WERI-Rb-1 (cell line): ENCODE results near the gene ITPA.

Experiments used
- DNase-seq: peaks from one replicate; pipeline ENCODE4 v3.0.0-alpha.2; 2020
- H3K27ac ChIP-seq: fragments of 250-450 bp; sonication (Bioruptor Pico); 2 replicates; pipeline ENCODE4 v1.5.1; 2020; ENCODE audit warnings: mild to moderate bottlenecking, moderate library complexity
- H3K27me3 ChIP-seq: fragments of 250-450 bp; sonication (Bioruptor Pico); 2 replicates; pipeline ENCODE4 v1.5.1; 2021; ENCODE audit warnings: mild to moderate bottlenecking, low read depth, moderate library complexity; ENCODE audit not compliant: insufficient read depth, severe bottlenecking
- H3K36me3 ChIP-seq: fragments of 250-450 bp; sonication (Bioruptor Pico); 2 replicates; pipeline ENCODE4 v1.5.1; 2020; ENCODE audit warnings: mild to moderate bottlenecking, moderate library complexity
- H3K4me3 ChIP-seq: 2 replicates; pipeline ENCODE4 v1.5.1; 2011; ENCODE audit warnings: low read depth, mild to moderate bottlenecking, control low read depth, low read length
- H3K9me3 ChIP-seq: fragments of 250-450 bp; sonication (Bioruptor Pico); 2 replicates; pipeline ENCODE4 v1.5.1; 2021; ENCODE audit warnings: mild to moderate bottlenecking, moderate library complexity; ENCODE audit not compliant: severe bottlenecking
- TF ChIP-seq, protein P1 (sequence below): IDR thresholded peaks from 2 replicates; pipeline ENCODE4 v1.5.1; 2011; ENCODE audit warnings: low read depth, mild to moderate bottlenecking, control low read depth, inconsistent platforms, low read length

The ITPA gene

GRCh38 chr20:3227506-3227905 is 18.2 kb downstream of the ITPA start:
- DNase-seq = no peak
- H3K4me3 ChIP-seq = no peak overlapping the region
- H3K27ac ChIP-seq = no peak overlapping the region
- no peaks in the 10 kb centered on the region for H3K9me3 ChIP-seq
- no peaks in the 10 kb centered on the region; the same call in 1 of the 2 replicates for H3K36me3 ChIP-seq
- no peaks in the 10 kb centered on the region for H3K27me3 ChIP-seq
- TF ChIP-seq, protein P1, sequence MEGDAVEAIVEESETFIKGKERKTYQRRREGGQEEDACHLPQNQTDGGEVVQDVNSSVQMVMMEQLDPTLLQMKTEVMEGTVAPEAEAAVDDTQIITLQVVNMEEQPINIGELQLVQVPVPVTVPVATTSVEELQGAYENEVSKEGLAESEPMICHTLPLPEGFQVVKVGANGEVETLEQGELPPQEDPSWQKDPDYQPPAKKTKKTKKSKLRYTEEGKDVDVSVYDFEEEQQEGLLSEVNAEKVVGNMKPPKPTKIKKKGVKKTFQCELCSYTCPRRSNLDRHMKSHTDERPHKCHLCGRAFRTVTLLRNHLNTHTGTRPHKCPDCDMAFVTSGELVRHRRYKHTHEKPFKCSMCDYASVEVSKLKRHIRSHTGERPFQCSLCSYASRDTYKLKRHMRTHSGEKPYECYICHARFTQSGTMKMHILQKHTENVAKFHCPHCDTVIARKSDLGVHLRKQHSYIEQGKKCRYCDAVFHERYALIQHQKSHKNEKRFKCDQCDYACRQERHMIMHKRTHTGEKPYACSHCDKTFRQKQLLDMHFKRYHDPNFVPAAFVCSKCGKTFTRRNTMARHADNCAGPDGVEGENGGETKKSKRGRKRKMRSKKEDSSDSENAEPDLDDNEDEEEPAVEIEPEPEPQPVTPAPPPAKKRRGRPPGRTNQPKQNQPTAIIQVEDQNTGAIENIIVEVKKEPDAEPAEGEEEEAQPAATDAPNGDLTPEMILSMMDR = no peak

GRCh38 chr20:3227936-3228749 is 18.8 kb downstream of the ITPA start:
- TF ChIP-seq, protein P1 = no peak
- DNase-seq = no peak
- no peak overlapping the region for H3K27ac ChIP-seq

DNA sequence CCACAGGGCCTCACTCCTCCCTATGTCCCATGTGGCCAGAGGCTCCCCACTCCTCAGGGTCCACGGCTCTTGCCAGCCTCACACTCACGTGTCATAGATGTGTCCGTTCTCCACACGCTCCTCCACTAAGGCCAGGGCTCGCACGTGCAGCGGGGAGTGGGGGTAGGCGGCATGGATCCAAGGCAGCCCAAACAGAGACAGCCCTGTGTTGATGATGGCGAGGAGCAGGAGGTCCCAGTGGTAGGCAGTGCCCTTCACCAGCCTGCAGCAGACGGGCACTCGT is 19.4 kb downstream of the ITPA start:
- TF ChIP-seq, protein P1 = no peak
- H3K4me3 ChIP-seq = no peak overlapping the region
- no peaks in the 10 kb centered on the region for H3K9me3 ChIP-seq
- H3K36me3 ChIP-seq = no peaks in the 10 kb centered on the region; the same call in 1 of the 2 replicates
- DNase-seq = no peak
- no peaks in the 10 kb centered on the region for H3K27me3 ChIP-seq
- no peak overlapping the region for H3K27ac ChIP-seq

More at GRCh38 chr20:3227936-3228749, 18.8 kb downstream of the ITPA start:
- Histone ChIP-seq H3K9me3 (no peaks in the 10 kb centered on the region), H3K36me3 (no peaks in the 10 kb centered on the region; the same call in 1 of the 2 replicates), H3K27me3 (no peaks in the 10 kb centered on the region), H3K4me3 (no peak overlapping the region)

DNA sequence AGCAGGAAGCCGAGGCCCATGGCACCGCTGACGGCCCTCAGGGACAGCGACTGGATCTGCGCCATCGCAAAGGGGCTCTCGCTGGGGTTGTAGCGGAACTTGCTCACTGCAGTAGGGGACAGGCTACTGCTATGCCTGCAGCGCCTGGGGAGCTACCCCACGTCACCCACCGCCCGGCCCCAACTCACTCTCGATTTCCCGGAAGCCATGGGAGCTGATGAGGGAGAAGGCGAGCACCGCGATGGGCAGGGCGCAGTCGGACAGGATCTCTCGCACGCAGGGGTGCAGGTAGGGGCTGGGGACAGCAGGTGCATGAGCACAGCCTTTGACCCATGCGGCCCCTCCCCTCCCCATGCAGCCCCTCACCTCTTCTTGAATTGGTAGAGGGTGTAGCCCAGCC is 19.9 kb downstream of the ITPA start:
- H3K36me3 ChIP-seq = no peaks in the 10 kb centered on the region; the same call in 1 of the 2 replicates
- TF ChIP-seq, protein P1 = no peak
- no peaks in the 10 kb centered on the region for H3K9me3 ChIP-seq
- H3K4me3 ChIP-seq = no peak overlapping the region
- H3K27me3 ChIP-seq = no peaks in the 10 kb centered on the region
- DNase-seq = no peak
- no peak overlapping the region for H3K27ac ChIP-seq

DNA sequence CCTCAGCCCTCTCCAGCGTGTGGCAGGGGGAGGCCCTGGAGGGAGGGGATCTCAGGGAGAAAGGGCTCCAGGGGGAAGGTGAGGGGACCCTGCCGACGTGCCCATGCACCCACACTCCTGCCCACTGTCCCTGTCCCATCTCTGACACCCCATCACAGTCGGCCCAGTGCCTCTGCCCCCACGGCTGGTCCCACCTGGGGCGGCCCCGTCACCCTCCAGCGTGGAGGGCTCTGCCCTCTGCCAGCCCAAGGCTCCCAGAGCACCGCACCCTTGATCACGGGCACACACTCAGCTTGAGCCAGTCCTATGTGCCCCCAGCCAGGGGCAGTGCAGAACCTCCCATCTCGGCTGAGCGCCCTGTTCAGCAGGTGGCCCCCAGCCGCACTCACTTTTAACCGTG is 20.5 kb downstream of the ITPA start:
- Histone ChIP-seq H3K27me3 (no peaks in the 10 kb centered on the region), H3K9me3 (no peaks in the 10 kb centered on the region), H3K4me3 (no peak overlapping the region), H3K27ac (no peak overlapping the region), H3K36me3 (no peaks in the 10 kb centered on the region; the same call in 1 of the 2 replicates)
- TF ChIP-seq, protein P1 = no peak
- no peak for DNase-seq

DNA sequence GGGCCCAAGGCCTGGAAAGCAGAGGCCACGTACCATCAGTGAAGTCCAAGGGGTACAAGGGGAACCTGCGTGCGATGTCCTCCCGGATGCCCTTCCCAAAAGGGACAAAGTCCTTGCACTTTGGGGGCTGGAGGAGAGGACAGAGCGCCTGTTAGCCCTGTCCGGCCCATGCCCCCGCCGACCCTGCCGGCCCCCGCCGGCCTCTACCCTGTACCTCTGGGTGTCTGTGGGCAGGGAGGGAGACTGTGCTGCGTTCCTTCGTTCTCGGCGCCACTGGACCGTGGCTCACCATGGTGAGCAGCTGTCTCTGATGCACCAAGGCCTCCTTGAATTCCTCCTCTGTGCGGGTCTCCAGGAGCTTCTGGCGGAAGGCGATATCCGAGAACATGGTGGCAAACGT is 21.8 kb downstream of the ITPA start:
- H3K27me3 ChIP-seq = no peaks in the 10 kb centered on the region
- no peak overlapping the region for H3K4me3 ChIP-seq
- DNase-seq = no peak
- H3K27ac ChIP-seq = no peak overlapping the region
- H3K36me3 ChIP-seq = no peaks in the 10 kb centered on the region; the same call in 1 of the 2 replicates
- H3K9me3 ChIP-seq = no peaks in the 10 kb centered on the region
- TF ChIP-seq, protein P1 = no peak
